Measurements from ENCODE around the gene ULK2.

- TF ChIP-seq CTCF (conservative IDR thresholded peaks at IDR 0.05; ENCODE audit: low read length) (no peak), EZH2phosphoT487 (IDR thresholded peaks at IDR 0.05; ENCODE audit: borderline replicate concordance, low read depth, low read length) (no peak)
These were observed 143.8 kb downstream of the ULK2 start for GRCh38 chr17:19723964-19724363.

Data from OCI-LY7 (cell line).